T-helper 2 cell treated with Interferon-gamma antibody and Interleukin-4, amounts not matched to agents 5 μg/mL and 100 μg/mL, for 36 hours (primary cell): Measurements from ENCODE around the gene ADAP2.
"Not testable (repeated sequence)": the region's sequence is repeated elsewhere in the genome, so short reads cannot be mapped to it uniquely, and the experiment has no call there.

Experiments
- DNase-seq: peaks from one replicate; pipeline ENCODE4 v3.0.0; 2021; ENCODE audit warnings: low spot score
- H3K27ac Mint-ChIP-seq: one replicate; pipeline ENCODE4 v1.8.0; 2021; ENCODE audit warnings: mild to moderate bottlenecking, mixed read lengths
- H3K27me3 Mint-ChIP-seq: one replicate; pipeline ENCODE4 v1.8.0; 2021; ENCODE audit warnings: low read depth, mixed read lengths
- H3K36me3 Mint-ChIP-seq: one replicate; pipeline ENCODE4 v1.8.0; 2021; ENCODE audit warnings: low read depth, mixed read lengths
- H3K4me1 Mint-ChIP-seq: one replicate; pipeline ENCODE4 v1.8.0; 2021; ENCODE audit warnings: low read depth, mixed read lengths
- H3K4me3 Mint-ChIP-seq: one replicate; pipeline ENCODE4 v1.8.0; 2022; ENCODE audit warnings: mild to moderate bottlenecking, moderate library complexity, mixed read lengths
- H3K9me3 Mint-ChIP-seq: one replicate; pipeline ENCODE4 v1.8.0; 2021; ENCODE audit warnings: mixed read lengths

The ADAP2 gene

GRCh38 chr17:30970831-30971567 lies 49.3 kb downstream of the ADAP2 start, which contains the start of gene RNF135:
Gene RNF135, plus strand, starts transcription at chr17:30971039. Its CDS starts 35 bp downstream, at chr17:30971074.
- H3K9me3 Mint-ChIP-seq = peaks cover 4% of the 10 kb centered on the region
- peaks cover 26% of the 10 kb centered on the region for H3K36me3 Mint-ChIP-seq
- H3K27ac Mint-ChIP-seq = peak within 1 kb of the TSS; percentile 97
- H3K4me3 Mint-ChIP-seq = peak within 1 kb of the TSS; percentile 97
- DNase-seq = peak; percentile 71
- H3K4me1 Mint-ChIP-seq = peaks cover 32% of the 10 kb centered on the region
- no peaks in the 10 kb centered on the region for H3K27me3 Mint-ChIP-seq

- Mint-ChIP-seq H3K9me3 (peaks cover 4% of the 10 kb centered on the region), H3K36me3 (peaks cover 32% of the 10 kb centered on the region), H3K4me3 (no peak overlapping the region)
Observed at GRCh38 chr17:30975042-30975820, 53.5 kb downstream of the ADAP2 start.

GRCh38 chr17:30979919-30980318 lies 58.2 kb downstream of the ADAP2 start:
- DNase-seq, H3K27me3 Mint-ChIP-seq, H3K9me3 Mint-ChIP-seq, H3K4me3 Mint-ChIP-seq, H3K4me1 Mint-ChIP-seq, H3K27ac Mint-ChIP-seq: not testable (repeated sequence)
- H3K36me3 Mint-ChIP-seq = peaks cover 17% of the 10 kb centered on the region

More at GRCh38 chr17:30975042-30975820, 53.5 kb downstream of the ADAP2 start:
- Mint-ChIP-seq H3K27ac (no peak overlapping the region), H3K4me1 (peaks cover 18% of the 10 kb centered on the region), H3K27me3 (no peaks in the 10 kb centered on the region)
- no peak for DNase-seq

- no peak overlapping the region for H3K27ac Mint-ChIP-seq
- H3K27me3 Mint-ChIP-seq = no peaks in the 10 kb centered on the region
- no peak for DNase-seq
Observed at GRCh38 chr17:30981531-30982519, 60.1 kb downstream of the ADAP2 start.

GRCh38 chr17:30982855-30983254 lies 61.1 kb downstream of the ADAP2 start:
- no peaks in the 10 kb centered on the region for H3K27me3 Mint-ChIP-seq
- no peaks in the 10 kb centered on the region for H3K4me1 Mint-ChIP-seq
- no peaks in the 10 kb centered on the region for H3K9me3 Mint-ChIP-seq
- H3K27ac Mint-ChIP-seq = no peak overlapping the region
- no peak for DNase-seq
- no peak overlapping the region for H3K4me3 Mint-ChIP-seq
- H3K36me3 Mint-ChIP-seq = peaks cover 12% of the 10 kb centered on the region

More at GRCh38 chr17:30981531-30982519, 60.1 kb downstream of the ADAP2 start:
- Mint-ChIP-seq H3K4me3 (no peak overlapping the region), H3K4me1 (peaks cover 1% of the 10 kb centered on the region), H3K9me3 (no peaks in the 10 kb centered on the region), H3K36me3 (peaks cover 12% of the 10 kb centered on the region)

GRCh38 chr17:30990458-30990857 lies 68.7 kb downstream of the ADAP2 start:
- Mint-ChIP-seq H3K4me1 (no peaks in the 10 kb centered on the region), H3K27me3 (no peaks in the 10 kb centered on the region), H3K9me3 (no peaks in the 10 kb centered on the region), H3K27ac (no peak overlapping the region), H3K36me3 (peaks cover 8% of the 10 kb centered on the region), H3K4me3 (no peak overlapping the region)
- DNase-seq = no peak

GRCh38 chr17:30992551-30992950 lies 70.8 kb downstream of the ADAP2 start:
- Mint-ChIP-seq H3K9me3 (no peaks in the 10 kb centered on the region), H3K27ac (no peak overlapping the region), H3K4me1 (no peaks in the 10 kb centered on the region), H3K4me3 (no peak overlapping the region), H3K36me3 (peaks cover 13% of the 10 kb centered on the region), H3K27me3 (no peaks in the 10 kb centered on the region)
- DNase-seq = no peak

- no peaks in the 10 kb centered on the region for H3K27me3 Mint-ChIP-seq
- no peak overlapping the region for H3K27ac Mint-ChIP-seq
- H3K36me3 Mint-ChIP-seq = peaks cover 23% of the 10 kb centered on the region
- no peaks in the 10 kb centered on the region for H3K9me3 Mint-ChIP-seq
- no peak overlapping the region for H3K4me3 Mint-ChIP-seq
- no peak for DNase-seq
- H3K4me1 Mint-ChIP-seq = no peaks in the 10 kb centered on the region
Observed at GRCh38 chr17:30995347-30995746, 73.6 kb downstream of the ADAP2 start.

GRCh38 chr17:30996486-30996885 lies 74.7 kb downstream of the ADAP2 start:
- DNase-seq = no peak
- no peaks in the 10 kb centered on the region for H3K4me1 Mint-ChIP-seq
- H3K4me3 Mint-ChIP-seq = no peak overlapping the region
- H3K36me3 Mint-ChIP-seq = peaks cover 21% of the 10 kb centered on the region
- H3K9me3 Mint-ChIP-seq = no peaks in the 10 kb centered on the region
- no peak overlapping the region for H3K27ac Mint-ChIP-seq
- no peaks in the 10 kb centered on the region for H3K27me3 Mint-ChIP-seq

- Mint-ChIP-seq H3K4me3 (no peak overlapping the region), H3K4me1 (no peaks in the 10 kb centered on the region), H3K27ac (no peak overlapping the region), H3K27me3 (no peaks in the 10 kb centered on the region), H3K9me3 (no peaks in the 10 kb centered on the region), H3K36me3 (peaks cover 23% of the 10 kb centered on the region)
- DNase-seq = no peak
Observed at GRCh38 chr17:30997270-30997669, 75.5 kb downstream of the ADAP2 start.

- H3K36me3 Mint-ChIP-seq = peaks cover 23% of the 10 kb centered on the region
- DNase-seq = no peak
- H3K9me3 Mint-ChIP-seq = no peaks in the 10 kb centered on the region
- no peaks in the 10 kb centered on the region for H3K4me1 Mint-ChIP-seq
- no peak overlapping the region for H3K27ac Mint-ChIP-seq
- no peak overlapping the region for H3K4me3 Mint-ChIP-seq
- no peaks in the 10 kb centered on the region for H3K27me3 Mint-ChIP-seq
Observed at GRCh38 chr17:30997842-30998241, 76.1 kb downstream of the ADAP2 start.

- no peak overlapping the region for H3K4me3 Mint-ChIP-seq
- H3K27me3 Mint-ChIP-seq = no peaks in the 10 kb centered on the region
- no peak for DNase-seq
- no peaks in the 10 kb centered on the region for H3K9me3 Mint-ChIP-seq
- H3K4me1 Mint-ChIP-seq = peaks cover 3% of the 10 kb centered on the region
- no peak overlapping the region for H3K27ac Mint-ChIP-seq
- H3K36me3 Mint-ChIP-seq = peaks cover 22% of the 10 kb centered on the region
Observed at GRCh38 chr17:31002047-31002446, 80.3 kb downstream of the ADAP2 start.

- peaks cover 11% of the 10 kb centered on the region for H3K4me1 Mint-ChIP-seq
- no peak for DNase-seq
- no peak overlapping the region for H3K27ac Mint-ChIP-seq
- H3K36me3 Mint-ChIP-seq = peaks cover 18% of the 10 kb centered on the region
- H3K9me3 Mint-ChIP-seq = no peaks in the 10 kb centered on the region
- H3K4me3 Mint-ChIP-seq = no peak overlapping the region
- H3K27me3 Mint-ChIP-seq = peaks cover 8% of the 10 kb centered on the region
Observed at GRCh38 chr17:31003225-31003866, 81.6 kb downstream of the ADAP2 start.
